Liver (tissue), 9 donors: ENCODE results near the gene RNF8. TPM values are rescaled to one million over a fixed set of nuclear protein-coding genes. Genes with fewer than 3 reads are reported as not detected.

Experiments
- DNase-seq: peaks from one replicate; pipeline ENCODE4 v3.0.0-alpha.2; 2017; ENCODE audit warnings: low spot score
- H3K27ac ChIP-seq, 2 donors: one replicate each; pipeline ENCODE4 v1.7.0; 2013; ENCODE audit warnings: inconsistent platforms in 2 of 2, low read length in 2 of 2, control low read depth in 1 of 2, low read depth in 1 of 2, mild to moderate bottlenecking in 1 of 2
- H3K27me3 ChIP-seq, 4 donors: one replicate each; pipeline versions ENCODE4 v1.6.1 to v1.7.0; 2013; ENCODE audit warnings: low read length in 3 of 4, inconsistent platforms in 1 of 4, mild to moderate bottlenecking in 1 of 4, moderate library complexity in 1 of 4; ENCODE audit not compliant: control insufficient read depth in 4 of 4, insufficient read depth in 4 of 4
- H3K36me3 ChIP-seq, 4 donors: one replicate each; pipeline versions ENCODE4 v1.6.1 to v1.7.0; 2013; ENCODE audit warnings: low read length in 3 of 4, mild to moderate bottlenecking in 3 of 4, low read depth in 1 of 4, moderate library complexity in 1 of 4; ENCODE audit not compliant: control insufficient read depth in 4 of 4, insufficient read depth in 3 of 4
- H3K4me1 ChIP-seq, 4 donors: one replicate each; pipeline versions ENCODE4 v1.6.1 to v1.7.0; 2013; ENCODE audit warnings: low read length in 3 of 4, mild to moderate bottlenecking in 3 of 4, moderate library complexity in 1 of 4; ENCODE audit not compliant: control insufficient read depth in 4 of 4, insufficient read depth in 4 of 4
- H3K4me3 ChIP-seq, 3 donors: one replicate each; pipeline versions ENCODE4 v1.6.1 to v1.7.0; 2013; ENCODE audit warnings: low read length in 3 of 3, control low read depth in 1 of 3, low read depth in 1 of 3, mild to moderate bottlenecking in 1 of 3
- H3K9ac ChIP-seq, 2 donors: one replicate each; pipeline ENCODE4 v1.7.0; 2013; ENCODE audit warnings: low read length in 2 of 2, mild to moderate bottlenecking in 2 of 2, moderate library complexity in 2 of 2, control low read depth in 1 of 2, low read depth in 1 of 2
- H3K9me3 ChIP-seq, 4 donors: one replicate each; pipeline versions ENCODE4 v1.6.1 to v1.7.0; 2013; ENCODE audit warnings: low read length in 3 of 4; ENCODE audit not compliant: control insufficient read depth in 4 of 4
- EGR1 ChIP-seq, 2 donors: IDR thresholded peaks; 2 replicates each; pipeline ENCODE4 v1.6.1; 2016 to 2018; ENCODE audit warnings: antibody characterized with exemption in 2 of 2, low read depth in 2 of 2
- FOXA1 ChIP-seq: IDR thresholded peaks from 2 replicates; pipeline ENCODE4 v1.6.1; 2016; ENCODE audit warnings: antibody characterized with exemption
- FOXA2 ChIP-seq: IDR thresholded peaks from 2 replicates; pipeline ENCODE4 v1.6.1; 2016; ENCODE audit warnings: antibody characterized with exemption
- GABPA ChIP-seq, 2 donors: IDR thresholded peaks in 1 of 2; conservative IDR thresholded peaks in 1 of 2; 2 replicates each; pipeline ENCODE4 v1.6.1; 2016; ENCODE audit warnings: antibody characterized with exemption in 2 of 2, mild to moderate bottlenecking in 1 of 2, moderate library complexity in 1 of 2
- HNF4A ChIP-seq, 2 donors: conservative IDR thresholded peaks; 2 replicates each; pipeline ENCODE4 v1.6.1; 2016; ENCODE audit warnings: antibody characterized with exemption in 2 of 2, mild to moderate bottlenecking in 2 of 2
- JUND ChIP-seq, 2 donors: IDR thresholded peaks; 2 replicates each; pipeline ENCODE4 v1.6.1; 2016; ENCODE audit warnings: antibody characterized with exemption in 2 of 2
- MAX ChIP-seq: IDR thresholded peaks from 2 replicates; pipeline ENCODE4 v1.6.1; 2016; ENCODE audit warnings: antibody characterized with exemption
- NR2F2 ChIP-seq: IDR thresholded peaks from 2 replicates; pipeline ENCODE4 v1.6.1; 2016; ENCODE audit warnings: antibody characterized with exemption
- RAD21 ChIP-seq, 2 donors: IDR thresholded peaks; 2 replicates each; pipeline ENCODE4 v1.6.1; 2016; ENCODE audit warnings: antibody characterized with exemption in 2 of 2, mild to moderate bottlenecking in 2 of 2
- RXRA ChIP-seq, 2 donors: IDR thresholded peaks; 2 replicates each; pipeline ENCODE4 v1.6.1; 2017 to 2018; ENCODE audit warnings: antibody characterized with exemption in 2 of 2, mild to moderate bottlenecking in 1 of 2
- SP1 ChIP-seq: IDR thresholded peaks from 2 replicates; pipeline ENCODE4 v1.6.1; 2018; ENCODE audit warnings: antibody characterized with exemption, mild to moderate bottlenecking
- TAF1 ChIP-seq: conservative IDR thresholded peaks from 2 replicates; pipeline ENCODE4 v1.6.1; 2016; ENCODE audit warnings: antibody characterized with exemption, mild to moderate bottlenecking
- YY1 ChIP-seq: IDR thresholded peaks from 2 replicates; pipeline ENCODE4 v1.6.1; 2016; ENCODE audit warnings: antibody characterized with exemption, mild to moderate bottlenecking
- WGBS: extraction: QIAGEN DNeasy Blood & Tissue Kit; methylation state at CpG from one replicate; pipeline ENCODE4 v1.1.7; 2013; 5-methylcytosine and 5-hydroxymethylcytosine counted together
- polyA plus RNA-seq, 2 donors: library from polyadenylated mRNA; stranded (reverse) in 1 of 2; unstranded in 1 of 2; fragments of 200-250 nt in 1 of 2; fragments of >200 nt in 1 of 2; fragmentation: Nextera tagmentation in 1 of 2; extraction: Ambion mirVana in 1 of 2; gene quantifications; one replicate each; pipeline versions ENCODE4 v1.2.1 to v1.2.3, GENCODE V29; 2013 to 2015
- total RNA-seq, 2 donors: library from RNA; depleted of rRNA; stranded (reverse); fragments of >200 nt; gene quantifications; one replicate each; pipeline ENCODE4 v1.2.3, GENCODE V29; 2014
- TF ChIP-seq, protein P1 (sequence below): IDR thresholded peaks from 2 replicates; pipeline ENCODE4 v1.6.1; 2016; ENCODE audit warnings: antibody characterized with exemption
- TF ChIP-seq, protein P2 (sequence below): fragments of 150-350 bp; IDR thresholded peaks from 2 replicates; pipeline ENCODE4 v1.5.1; 2017; ENCODE audit warnings: improper control_type of control experiment, low read depth, low read length; ENCODE audit not compliant: missing input control
- donor health status: healthy.
- donor health status: healthy.
- donor health status: healthy.
- donor health status: healthy.
- donor health status: healthy.

The RNF8 gene
- total and polyA plus RNA-seq, 4 donors = 6.1 to 9.9 (median 7.5) TPM

DNA sequence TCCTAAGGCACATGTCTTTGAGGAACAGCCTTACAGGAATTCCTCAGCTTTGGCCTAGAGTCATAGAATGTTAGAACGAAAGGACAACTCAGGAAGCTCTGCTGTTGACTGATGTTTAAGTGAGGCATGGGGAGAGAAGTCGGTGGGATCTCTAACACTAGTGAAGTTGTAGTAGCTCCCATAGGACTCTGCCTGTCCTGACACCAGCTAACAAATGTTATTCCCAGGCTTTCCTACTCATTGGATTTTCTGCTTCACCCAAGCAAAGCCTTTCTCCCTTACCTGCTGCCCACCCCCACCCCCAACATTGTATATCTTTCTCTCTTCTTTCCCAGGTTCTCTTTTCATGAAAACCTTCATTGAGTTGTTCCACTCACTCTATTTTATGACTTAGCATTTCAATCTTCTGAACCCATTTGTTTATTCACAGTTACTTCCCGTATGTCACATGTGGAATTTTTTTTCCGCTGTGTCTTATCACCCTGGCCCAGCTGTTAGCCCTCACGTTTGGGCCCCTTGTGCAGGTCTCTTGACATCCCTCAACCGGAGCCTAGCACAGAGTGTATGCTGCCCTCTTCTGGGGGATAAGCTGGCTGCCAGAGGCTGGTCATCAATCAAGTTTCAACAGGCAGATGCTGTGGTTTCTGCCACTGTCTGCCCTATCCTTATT is 39.2 kb upstream of the RNF8 start:
- H3K9ac ChIP-seq = no peak overlapping the region
- H3K4me3 ChIP-seq = no peak overlapping the region
- no peaks in the 10 kb centered on the region for H3K27me3 ChIP-seq
- DNase-seq = peak; percentile 86
- no peak overlapping the region for H3K27ac ChIP-seq
- H3K9me3 ChIP-seq = no peaks in the 10 kb centered on the region
- TF ChIP-seq RAD21 (IDR thresholded peaks at IDR 0.05) (peak; percentile 76 to 83), SP1 (no peak), RXRA (IDR thresholded peaks at IDR 0.05) (no peak), YY1 (no peak), GABPA (IDR thresholded peaks at IDR 0.05 in 1 of 2, conservative IDR thresholded peaks at IDR 0.05 in 1 of 2) (no peak), FOXA2 (no peak), MAX (no peak), NR2F2 (no peak), TAF1 (no peak), HNF4A (conservative IDR thresholded peaks at IDR 0.05) (no peak), JUND (IDR thresholded peaks at IDR 0.05) (no peak)
- TF ChIP-seq, protein P1, sequence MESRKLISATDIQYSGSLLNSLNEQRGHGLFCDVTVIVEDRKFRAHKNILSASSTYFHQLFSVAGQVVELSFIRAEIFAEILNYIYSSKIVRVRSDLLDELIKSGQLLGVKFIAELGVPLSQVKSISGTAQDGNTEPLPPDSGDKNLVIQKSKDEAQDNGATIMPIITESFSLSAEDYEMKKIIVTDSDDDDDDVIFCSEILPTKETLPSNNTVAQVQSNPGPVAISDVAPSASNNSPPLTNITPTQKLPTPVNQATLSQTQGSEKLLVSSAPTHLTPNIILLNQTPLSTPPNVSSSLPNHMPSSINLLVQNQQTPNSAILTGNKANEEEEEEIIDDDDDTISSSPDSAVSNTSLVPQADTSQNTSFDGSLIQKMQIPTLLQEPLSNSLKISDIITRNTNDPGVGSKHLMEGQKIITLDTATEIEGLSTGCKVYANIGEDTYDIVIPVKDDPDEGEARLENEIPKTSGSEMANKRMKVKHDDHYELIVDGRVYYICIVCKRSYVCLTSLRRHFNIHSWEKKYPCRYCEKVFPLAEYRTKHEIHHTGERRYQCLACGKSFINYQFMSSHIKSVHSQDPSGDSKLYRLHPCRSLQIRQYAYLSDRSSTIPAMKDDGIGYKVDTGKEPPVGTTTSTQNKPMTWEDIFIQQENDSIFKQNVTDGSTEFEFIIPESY = no peak
- TF ChIP-seq, protein P2, sequence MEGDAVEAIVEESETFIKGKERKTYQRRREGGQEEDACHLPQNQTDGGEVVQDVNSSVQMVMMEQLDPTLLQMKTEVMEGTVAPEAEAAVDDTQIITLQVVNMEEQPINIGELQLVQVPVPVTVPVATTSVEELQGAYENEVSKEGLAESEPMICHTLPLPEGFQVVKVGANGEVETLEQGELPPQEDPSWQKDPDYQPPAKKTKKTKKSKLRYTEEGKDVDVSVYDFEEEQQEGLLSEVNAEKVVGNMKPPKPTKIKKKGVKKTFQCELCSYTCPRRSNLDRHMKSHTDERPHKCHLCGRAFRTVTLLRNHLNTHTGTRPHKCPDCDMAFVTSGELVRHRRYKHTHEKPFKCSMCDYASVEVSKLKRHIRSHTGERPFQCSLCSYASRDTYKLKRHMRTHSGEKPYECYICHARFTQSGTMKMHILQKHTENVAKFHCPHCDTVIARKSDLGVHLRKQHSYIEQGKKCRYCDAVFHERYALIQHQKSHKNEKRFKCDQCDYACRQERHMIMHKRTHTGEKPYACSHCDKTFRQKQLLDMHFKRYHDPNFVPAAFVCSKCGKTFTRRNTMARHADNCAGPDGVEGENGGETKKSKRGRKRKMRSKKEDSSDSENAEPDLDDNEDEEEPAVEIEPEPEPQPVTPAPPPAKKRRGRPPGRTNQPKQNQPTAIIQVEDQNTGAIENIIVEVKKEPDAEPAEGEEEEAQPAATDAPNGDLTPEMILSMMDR = peak; percentile 57
- 57% methylated on average over 6 of the region's 6 CpGs for WGBS
- peaks cover 7 to 44% (median 32%) of the 10 kb centered on the region in 4 donors for H3K36me3 ChIP-seq
- no peaks in the 10 kb centered on the region for H3K4me1 ChIP-seq

DNA sequence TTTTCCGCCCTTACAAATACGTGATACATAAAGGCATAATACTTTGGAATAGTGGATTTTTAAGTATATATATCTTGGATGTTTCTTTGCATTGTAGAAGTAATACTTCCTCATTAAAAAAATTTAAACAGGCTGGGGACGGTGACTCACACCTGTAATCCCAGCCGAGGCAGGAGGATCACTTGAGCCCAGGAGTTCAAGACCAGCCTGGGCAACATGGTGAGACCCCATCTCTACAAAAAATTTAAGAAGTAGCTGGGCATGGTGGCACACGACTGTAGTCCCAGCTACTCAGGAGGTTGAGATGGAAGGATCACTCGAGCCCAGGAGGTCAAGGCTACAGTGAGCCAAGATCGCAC is 38.6 kb upstream of the RNF8 start:
- Histone ChIP-seq H3K4me3 (no peak overlapping the region), H3K4me1 (no peaks in the 10 kb centered on the region), H3K27me3 (no peaks in the 10 kb centered on the region), H3K36me3 (peaks cover 7 to 46% (median 37%) of the 10 kb centered on the region in 4 donors), H3K9ac (no peak overlapping the region), H3K9me3 (no peaks in the 10 kb centered on the region), H3K27ac (no peak overlapping the region)
- no peak for DNase-seq
- 91% methylated on average over 7 of the region's 7 CpGs for WGBS
- TF ChIP-seq EGR1 (IDR thresholded peaks at IDR 0.05; ENCODE audit: low read depth in 2 of 2) (no peak), RAD21 (IDR thresholded peaks at IDR 0.05) (no peak), TAF1 (no peak)

DNA sequence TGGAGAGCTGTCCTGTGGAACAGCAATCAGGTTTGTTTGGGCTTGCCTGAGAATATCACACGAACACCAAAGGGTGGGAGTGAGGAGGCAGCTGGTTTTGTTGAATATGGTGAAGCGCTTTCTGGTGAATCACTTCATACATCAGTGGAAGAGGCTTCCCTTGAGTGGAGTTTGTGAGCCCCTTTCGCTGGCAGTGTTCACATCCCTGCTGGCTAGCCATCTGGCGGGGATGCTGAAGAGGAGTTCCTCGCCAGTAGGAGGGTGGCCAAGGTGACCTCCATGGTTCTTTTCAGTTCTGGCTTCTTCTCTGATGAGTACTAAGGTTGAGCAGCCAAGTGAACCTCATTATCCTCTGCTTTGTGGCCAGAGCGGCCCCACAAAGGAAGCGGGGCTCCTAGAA is 37.7 kb upstream of the RNF8 start:
- no peak overlapping the region for H3K27ac ChIP-seq
- no peak for DNase-seq
- H3K9ac ChIP-seq = no peak overlapping the region
- H3K4me3 ChIP-seq = no peak overlapping the region
- H3K36me3 ChIP-seq = peaks cover 9 to 54% (median 39%) of the 10 kb centered on the region in 4 donors
- no peaks in the 10 kb centered on the region for H3K9me3 ChIP-seq
- TF ChIP-seq, protein P1 = no peak
- TF ChIP-seq NR2F2 = no peak
- no peak for TF ChIP-seq YY1
- no peak for TF ChIP-seq FOXA1
- WGBS = 97% methylated on average over 7 of the region's 7 CpGs
- H3K27me3 ChIP-seq = no peaks in the 10 kb centered on the region
- no peaks in the 10 kb centered on the region for H3K4me1 ChIP-seq
